NCI-H82 (cell line): ENCODE measurements around the gene GRIP1.

Experiments
- DNase-seq: peaks from one replicate; lab custom pipeline; 2025; lab: John Stamatoyannopoulos, UW

GRIP1 gene

GRCh38 chr12:66446276-66446675, 232.6 kb downstream of the GRIP1 start:
- DNase-seq, result no peak

GRCh38 chr12:66441905-66442559, 236.8 kb downstream of the GRIP1 start:
- no peak for DNase-seq

- DNase-seq, result no peak
These were observed 240.3 kb downstream of the GRIP1 start for GRCh38 chr12:66438601-66439000.

GRCh38 chr12:66430106-66430505, 248.8 kb downstream of the GRIP1 start:
- no peak for DNase-seq

- DNase-seq, result no peak
These were observed 250.0 kb downstream of the GRIP1 start for GRCh38 chr12:66428870-66429269.

DNA sequence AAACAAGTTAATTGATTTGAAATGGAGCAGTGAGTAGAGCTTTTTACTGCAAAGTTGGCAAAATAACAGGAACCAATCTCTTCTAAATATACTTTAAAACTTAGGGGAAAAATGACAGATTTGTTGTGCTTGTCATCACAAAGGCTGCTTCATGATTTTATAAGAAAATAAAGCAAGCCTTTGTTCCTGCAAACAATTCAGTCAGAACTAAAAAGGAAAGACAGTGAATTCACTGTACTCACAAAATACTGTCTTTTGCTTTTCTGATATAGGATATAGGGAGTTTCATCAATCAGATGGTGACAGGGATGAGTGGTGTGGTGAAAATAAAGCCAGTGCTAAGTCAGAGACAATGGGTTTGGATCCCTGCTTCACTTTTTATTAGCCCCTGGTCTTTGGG, 250.6 kb downstream of the GRIP1 start:
- DNase-seq, result no peak

- DNase-seq, result no peak
These were observed 252.2 kb downstream of the GRIP1 start for GRCh38 chr12:66426696-66427095.

GRCh38 chr12:66423266-66423665, 255.6 kb downstream of the GRIP1 start:
- DNase-seq, result no peak

DNA sequence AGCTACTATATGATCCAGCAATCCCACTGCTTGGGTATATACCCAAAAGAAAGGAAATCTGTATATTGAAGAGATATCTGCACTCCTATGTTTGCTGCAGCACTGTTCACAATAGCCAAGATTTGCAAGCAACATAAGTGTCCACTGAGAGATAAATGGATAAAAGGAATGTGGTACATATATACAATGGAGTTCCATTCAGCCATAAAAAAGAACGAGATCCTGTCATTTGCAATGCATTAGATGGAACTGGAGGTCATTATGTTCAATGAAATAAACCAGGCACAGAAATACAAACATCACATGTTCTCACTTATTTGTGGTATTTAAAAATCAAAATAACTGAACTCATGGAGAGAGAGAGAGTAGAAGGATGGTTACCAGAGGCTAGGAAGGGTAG, 260.0 kb downstream of the GRIP1 start:
- no peak for DNase-seq

DNA sequence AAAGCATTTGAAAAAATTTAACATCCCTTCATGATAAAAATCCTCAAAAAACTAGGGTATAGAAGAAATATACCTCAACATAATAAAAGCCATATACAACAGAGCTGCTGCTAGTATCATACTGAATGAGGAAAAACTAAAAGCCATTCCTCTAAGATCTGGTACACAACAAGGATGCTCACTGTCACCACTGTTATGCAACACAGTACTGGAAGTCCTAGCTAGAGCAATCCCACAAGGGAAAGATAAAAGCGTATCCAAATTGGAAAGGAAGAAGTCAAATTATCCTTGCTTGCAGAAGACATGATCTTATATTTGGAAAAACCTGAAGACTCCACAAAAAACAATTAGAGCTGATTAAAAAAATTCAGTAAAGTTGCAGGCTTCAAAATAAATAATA, 261.7 kb downstream of the GRIP1 start:
- no peak for DNase-seq

DNA sequence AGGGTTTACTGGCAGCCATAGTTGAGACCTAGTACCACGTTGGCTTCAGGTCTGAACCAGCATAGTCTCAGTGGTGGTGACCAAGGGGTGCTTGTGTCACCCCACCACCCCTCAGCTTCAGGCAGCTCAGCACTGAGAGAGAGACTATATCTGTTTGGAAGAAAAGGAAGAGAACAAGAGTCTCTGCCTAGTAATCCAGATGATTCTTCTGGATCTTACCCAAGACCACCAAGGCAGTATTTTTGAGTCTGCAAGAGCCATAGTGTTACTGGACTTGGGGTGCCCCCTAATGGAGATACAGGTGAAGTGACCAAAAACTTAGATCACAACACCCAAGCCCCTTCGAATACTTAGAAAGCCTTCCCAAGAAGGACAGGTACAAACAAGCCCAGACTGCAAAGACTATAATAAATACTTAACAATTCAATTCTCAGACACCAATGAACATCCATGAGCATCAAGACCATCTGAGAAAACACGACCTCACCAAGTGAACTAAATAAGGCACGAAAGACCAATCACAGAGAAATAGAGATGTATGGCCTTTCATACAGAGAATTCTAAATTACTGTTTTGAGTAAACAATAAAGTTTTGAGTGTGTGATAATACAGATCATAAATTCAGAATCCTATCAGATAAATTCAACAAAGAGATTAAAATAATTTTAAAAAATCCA, 269.5 kb downstream of the GRIP1 start:
- DNase-seq, result peak; percentile 70

GRCh38 chr12:66405395-66405794, 273.5 kb downstream of the GRIP1 start:
- DNase-seq, result no peak

- DNase-seq, result no peak
These were observed 275.1 kb downstream of the GRIP1 start for GRCh38 chr12:66403746-66404145.

DNA sequence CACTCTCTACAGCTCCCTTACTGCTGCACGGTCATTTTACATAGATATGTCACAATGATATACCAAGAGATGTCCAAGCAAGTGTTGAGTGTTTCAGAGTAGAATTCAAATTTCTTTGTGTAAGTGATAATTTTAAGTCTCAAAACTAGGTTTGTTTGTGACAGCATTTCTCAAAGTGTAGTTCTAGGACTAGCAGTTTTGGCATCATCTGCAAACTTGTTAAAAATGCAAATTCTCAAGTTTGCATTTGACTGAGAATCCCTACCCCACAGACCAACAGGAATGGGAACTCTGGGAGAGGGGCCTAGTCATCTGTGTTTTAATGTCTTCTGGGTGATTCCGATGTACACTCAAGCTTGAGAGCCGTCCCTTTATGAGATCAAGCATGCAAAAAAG, 279.0 kb downstream of the GRIP1 start:
- no peak for DNase-seq

DNA sequence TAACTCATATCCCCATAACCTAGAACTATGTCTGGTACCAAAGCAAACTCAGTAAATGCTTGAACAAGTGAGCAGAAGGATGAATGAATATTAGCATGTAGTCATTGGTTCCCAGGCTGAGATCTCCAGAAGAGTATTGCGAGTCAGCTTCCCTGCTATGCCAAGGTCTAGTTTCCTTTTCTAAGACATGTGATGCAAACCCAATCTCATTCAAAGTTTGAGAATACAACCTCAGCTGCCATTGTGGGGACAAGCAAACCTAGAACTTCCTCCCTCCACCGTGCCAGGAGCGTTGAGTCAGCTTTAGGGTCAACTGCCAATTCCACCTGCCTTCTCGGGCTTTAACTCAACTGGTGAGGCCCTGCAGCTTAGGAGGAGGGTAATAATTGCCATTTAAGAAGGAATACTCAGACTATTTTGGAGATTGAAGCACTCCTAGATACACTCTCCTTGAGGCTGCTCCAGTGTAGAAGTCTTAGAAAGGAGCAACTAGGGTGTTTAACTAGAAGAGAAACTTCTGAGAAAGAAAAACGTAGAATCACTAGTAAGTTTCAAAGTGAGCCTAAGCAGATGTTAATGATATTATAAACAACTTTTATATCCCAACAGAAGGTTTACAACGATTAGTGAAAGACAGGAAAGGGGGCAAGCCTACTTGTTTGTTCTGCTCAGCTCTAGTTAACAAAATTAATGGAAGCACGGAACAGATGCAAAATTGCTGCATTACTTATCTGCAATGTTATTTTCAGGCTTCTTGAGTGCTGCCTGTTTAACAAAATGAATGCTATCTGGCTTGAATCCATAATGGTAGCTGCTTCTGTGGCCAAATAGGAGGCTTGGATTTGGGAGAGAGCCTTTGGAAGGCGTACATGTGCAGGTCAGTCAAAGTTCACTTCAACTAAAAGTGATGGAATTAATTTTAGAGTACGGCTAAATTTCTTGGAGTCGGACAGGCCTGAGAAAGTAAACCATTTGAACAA, 279.7 kb downstream of the GRIP1 start:
- no peak for DNase-seq

DNA sequence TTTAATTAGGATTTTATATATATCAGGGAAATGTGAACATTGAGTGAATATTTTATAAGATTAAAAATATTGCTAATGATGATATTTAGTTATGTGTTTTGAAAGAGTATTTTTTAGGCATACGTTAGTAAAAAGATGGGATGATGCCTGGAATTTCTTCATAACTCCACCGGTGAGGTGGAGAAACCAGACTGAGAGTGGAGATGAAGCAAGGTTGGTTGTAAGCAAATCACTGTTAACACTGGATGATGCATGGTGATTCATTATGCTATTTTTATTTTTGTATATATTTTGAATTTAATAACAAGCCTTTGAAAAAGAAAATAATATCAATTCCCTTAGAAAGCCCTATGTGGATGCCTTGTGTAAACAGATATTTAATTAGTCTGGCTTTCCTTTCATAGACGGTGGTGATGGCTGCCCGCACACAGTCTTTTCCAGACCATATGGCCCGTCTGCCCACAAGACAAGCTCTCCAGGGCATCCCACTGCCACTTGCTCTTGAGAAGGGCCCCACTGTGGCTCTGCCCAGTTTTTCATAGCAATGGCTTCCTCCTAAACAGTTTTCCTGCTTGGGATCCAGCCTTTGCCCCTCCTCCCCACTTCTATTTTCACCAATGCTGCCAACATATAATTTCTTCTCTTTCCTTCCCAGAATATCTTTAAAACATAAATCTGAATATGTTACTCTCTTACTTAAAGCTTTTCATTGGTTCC, 281.1 kb downstream of the GRIP1 start:
- no peak for DNase-seq

DNA sequence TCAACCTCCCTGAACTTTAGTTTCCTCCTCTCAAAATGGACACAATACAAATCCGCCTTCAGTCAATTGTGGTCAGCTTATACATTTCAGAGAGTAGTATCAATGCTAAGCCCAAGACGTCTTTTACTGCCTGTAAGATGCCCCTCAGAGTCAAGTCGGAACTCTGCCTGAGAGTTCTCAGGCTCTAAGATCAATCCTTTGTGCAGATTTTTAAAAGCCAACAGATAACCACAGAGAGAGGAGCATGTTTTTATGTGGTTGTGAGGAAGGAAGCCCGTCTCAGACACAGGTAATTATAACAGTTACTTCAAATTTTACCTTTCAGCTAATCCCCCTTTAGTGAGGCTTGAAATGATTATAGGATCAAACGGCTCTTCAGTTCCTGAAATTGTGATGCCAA, 285.0 kb downstream of the GRIP1 start:
- no peak for DNase-seq

DNA sequence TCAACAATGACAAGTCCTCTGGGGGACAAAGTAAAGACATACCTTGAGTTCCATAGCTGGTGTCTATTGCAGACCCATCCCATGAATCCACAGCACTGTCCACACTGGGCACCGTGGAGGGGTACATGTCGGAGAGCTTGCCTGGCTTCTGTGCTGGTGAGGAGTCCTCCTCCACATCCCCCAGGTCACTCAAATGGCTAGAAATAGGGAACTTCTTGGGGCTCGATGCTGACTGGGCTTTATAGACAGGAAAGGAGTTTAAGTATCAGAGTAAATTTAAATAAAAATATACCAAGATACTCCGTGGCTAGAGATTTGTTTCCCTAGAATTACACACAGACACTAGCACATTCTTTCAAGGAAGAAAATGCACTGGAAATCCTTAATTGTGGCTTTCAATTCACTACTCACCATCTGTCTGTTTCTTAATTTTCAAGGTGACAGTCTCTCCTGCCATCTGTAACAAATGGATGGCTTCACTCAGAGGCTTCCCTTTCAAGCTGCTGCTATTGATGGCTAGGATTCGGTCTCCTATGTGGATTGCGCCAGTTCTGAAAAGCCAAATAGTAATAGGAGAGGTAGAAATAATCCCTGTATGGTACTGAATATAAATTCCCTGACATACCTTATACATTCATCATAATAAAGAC, 286.5 kb downstream of the GRIP1 start:
- peak; percentile 5 for DNase-seq

- DNase-seq, result no peak
These were observed 290.4 kb downstream of the GRIP1 start for GRCh38 chr12:66388517-66388916.

DNA sequence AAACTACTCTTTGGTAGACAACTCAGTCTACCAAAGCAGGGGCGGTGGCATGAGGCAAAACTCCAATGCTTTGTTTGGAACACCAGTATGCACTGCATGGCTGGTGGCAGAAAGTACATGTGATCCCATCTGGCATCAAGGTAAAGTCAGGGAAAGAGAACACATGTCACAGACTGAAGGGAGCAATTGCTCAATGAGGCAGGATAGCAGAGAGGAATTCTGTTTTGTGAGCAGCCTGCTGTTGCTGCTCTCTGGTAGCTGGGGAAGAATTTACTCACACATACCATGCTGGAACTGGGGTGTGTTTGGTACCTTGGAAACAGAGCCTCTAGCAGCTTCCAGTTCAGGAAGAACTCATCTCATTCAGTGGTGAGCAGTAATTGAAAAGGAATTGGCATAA, 291.8 kb downstream of the GRIP1 start:
- DNase-seq, result no peak

DNA sequence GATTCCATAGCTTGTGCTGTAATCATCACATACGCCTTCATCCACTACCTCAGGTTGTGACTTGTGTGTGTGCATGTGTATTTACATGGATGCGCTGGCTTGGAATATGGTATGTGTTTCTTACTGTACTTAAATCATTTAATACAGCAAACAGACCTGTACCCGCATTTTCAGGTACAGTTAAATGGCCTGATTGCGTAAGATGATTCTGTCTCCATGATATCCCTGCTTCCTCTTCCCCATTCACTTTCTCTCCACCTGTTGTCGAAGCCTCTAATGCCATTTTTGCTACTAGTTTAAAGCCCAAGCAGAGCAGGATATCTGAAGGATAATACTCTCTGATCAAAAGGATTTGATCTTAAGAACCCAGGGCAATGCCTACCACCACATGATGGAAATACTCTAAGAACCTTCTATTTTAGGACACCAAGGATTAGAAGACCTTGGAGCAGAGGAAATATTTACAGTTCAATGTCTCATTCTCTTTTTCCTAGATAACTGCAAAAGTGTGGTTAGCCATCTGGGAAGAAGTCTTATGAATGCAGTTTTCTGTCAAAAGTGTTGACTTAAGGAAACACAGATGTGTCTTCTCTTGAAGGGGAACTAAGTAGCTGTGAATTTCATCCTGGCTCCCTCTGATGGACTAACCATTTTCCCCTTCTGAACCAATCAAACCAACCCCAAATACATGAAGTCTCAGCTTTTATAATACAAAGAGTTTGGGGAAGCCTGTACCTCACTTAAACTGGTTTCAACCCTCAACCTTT, 297.9 kb downstream of the GRIP1 start:
- no peak for DNase-seq
